ENCODE results near the gene KLHDC4.
"Not testable (repeated sequence)": the region's sequence is repeated elsewhere in the genome, so short reads cannot be mapped to it uniquely, and the experiment has no call there.

The KLHDC4 gene

DNA sequence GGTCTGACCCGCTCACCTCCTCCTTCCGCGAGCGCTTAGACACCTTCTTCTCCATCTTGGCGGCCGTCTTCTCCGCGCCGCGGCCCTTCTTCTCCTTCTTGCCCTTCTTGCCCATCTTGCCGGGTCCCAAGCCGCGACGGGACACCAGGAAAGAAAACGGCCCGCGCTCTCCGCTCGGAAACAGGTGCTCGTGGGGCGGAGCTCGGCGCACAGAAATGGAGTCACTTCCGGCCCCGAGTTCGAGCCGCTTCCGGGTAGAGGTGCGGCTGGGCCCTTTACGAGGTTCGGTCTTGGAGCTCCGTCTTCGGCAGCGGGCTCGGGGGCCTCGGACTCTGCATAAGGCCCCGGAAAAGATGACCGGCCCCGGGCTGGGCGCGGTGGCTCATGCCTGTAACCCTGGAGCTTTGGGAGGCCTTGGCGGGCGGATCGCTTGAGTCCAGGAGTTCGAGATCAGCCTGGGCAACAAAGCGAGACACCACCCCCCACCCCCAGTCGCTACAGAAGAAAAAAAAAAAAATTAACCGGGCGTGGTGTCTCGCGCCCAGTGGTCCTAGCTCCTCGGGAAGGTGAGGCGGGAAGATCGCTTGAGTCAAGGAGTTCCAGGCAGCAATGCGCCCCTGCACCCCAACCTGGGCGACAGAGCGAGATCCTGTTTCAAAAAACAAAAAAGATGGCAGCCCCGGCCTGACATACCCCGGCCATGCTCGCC, at the start of gene KLHDC4:
Gene KLHDC4 (minus strand): TSS at position 211 of the 709 bp plus-strand sequence. CDS start 96 bp downstream, at position 115.
- TF ChIP-seq, protein P1, sequence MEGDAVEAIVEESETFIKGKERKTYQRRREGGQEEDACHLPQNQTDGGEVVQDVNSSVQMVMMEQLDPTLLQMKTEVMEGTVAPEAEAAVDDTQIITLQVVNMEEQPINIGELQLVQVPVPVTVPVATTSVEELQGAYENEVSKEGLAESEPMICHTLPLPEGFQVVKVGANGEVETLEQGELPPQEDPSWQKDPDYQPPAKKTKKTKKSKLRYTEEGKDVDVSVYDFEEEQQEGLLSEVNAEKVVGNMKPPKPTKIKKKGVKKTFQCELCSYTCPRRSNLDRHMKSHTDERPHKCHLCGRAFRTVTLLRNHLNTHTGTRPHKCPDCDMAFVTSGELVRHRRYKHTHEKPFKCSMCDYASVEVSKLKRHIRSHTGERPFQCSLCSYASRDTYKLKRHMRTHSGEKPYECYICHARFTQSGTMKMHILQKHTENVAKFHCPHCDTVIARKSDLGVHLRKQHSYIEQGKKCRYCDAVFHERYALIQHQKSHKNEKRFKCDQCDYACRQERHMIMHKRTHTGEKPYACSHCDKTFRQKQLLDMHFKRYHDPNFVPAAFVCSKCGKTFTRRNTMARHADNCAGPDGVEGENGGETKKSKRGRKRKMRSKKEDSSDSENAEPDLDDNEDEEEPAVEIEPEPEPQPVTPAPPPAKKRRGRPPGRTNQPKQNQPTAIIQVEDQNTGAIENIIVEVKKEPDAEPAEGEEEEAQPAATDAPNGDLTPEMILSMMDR (conservative IDR thresholded peaks at IDR 0.05; ENCODE audit: low read depth, low read length): no peak
- H3K36me3 ChIP-seq (ENCODE audit: insufficient read depth): peaks cover 5% of the 10 kb centered on the region; the same call in 1 of the 2 replicates
- no peak within 1 kb of the TSS for H3K4me3 ChIP-seq (IDR thresholded peaks at IDR 0.05; ENCODE audit: insufficient read depth, low read depth, low read length)
- H4K20me1 ChIP-seq (ENCODE audit: insufficient read depth): no peaks in the 10 kb centered on the region
- peaks cover 46% of the 10 kb centered on the region for H3K4me1 ChIP-seq (ENCODE audit: low read depth, poor library complexity, severe bottlenecking)
- peak within 1 kb of the TSS; percentile 66 for H3K27ac ChIP-seq
- peak within 1 kb of the TSS; percentile 90 for H2AFZ ChIP-seq (ENCODE audit: low read depth)
- peak within 1 kb of the TSS; percentile 95 for H3K4me2 ChIP-seq
- H3K9ac ChIP-seq: peak within 1 kb of the TSS; percentile 80
- H3K27me3 ChIP-seq (ENCODE audit: insufficient read depth, low read depth): no peaks in the 10 kb centered on the region
- H3K79me2 ChIP-seq (ENCODE audit: insufficient read depth, low read depth): peaks cover 40% of the 10 kb centered on the region

DNA sequence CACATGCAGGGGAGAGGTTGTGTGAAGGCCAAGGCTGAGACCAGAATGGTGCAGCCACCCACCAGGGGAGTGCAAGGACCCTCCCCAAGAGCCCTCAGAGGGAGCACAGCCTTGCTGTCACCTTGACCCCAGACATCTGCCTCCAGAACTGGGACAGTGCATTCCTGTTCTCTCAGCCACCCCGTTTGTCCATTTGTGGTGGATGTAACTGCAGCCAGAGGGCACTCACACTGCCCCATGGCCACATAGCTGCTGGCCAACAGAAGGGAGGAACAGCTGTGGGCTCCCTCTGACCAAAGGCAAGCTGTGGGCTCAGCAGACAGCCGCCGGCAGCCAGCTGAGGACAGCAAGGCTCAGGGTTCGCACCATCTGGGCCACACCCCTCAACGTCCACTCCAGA, 49.8 kb upstream of the KLHDC4 start:
- H3K4me1 ChIP-seq (ENCODE audit: low read depth, poor library complexity, severe bottlenecking): no peaks in the 10 kb centered on the region
- H3K27me3 ChIP-seq (ENCODE audit: insufficient read depth, low read depth): peaks cover 45% of the 10 kb centered on the region; the same call in 1 of the 2 replicates
- H3K9ac ChIP-seq: no peak overlapping the region
- H4K20me1 ChIP-seq (ENCODE audit: insufficient read depth): no peaks in the 10 kb centered on the region
- no peak overlapping the region for H3K4me3 ChIP-seq (IDR thresholded peaks at IDR 0.05; ENCODE audit: insufficient read depth, low read depth, low read length)
- TF ChIP-seq, protein P1 (conservative IDR thresholded peaks at IDR 0.05; ENCODE audit: low read depth, low read length): no peak
- H3K27ac ChIP-seq: no peak overlapping the region
- H3K4me2 ChIP-seq: no peak overlapping the region
- H3K79me2 ChIP-seq (ENCODE audit: insufficient read depth, low read depth): no peaks in the 10 kb centered on the region
- no peaks in the 10 kb centered on the region for H3K36me3 ChIP-seq (ENCODE audit: insufficient read depth)
- no peak overlapping the region for H2AFZ ChIP-seq (ENCODE audit: low read depth)

DNA sequence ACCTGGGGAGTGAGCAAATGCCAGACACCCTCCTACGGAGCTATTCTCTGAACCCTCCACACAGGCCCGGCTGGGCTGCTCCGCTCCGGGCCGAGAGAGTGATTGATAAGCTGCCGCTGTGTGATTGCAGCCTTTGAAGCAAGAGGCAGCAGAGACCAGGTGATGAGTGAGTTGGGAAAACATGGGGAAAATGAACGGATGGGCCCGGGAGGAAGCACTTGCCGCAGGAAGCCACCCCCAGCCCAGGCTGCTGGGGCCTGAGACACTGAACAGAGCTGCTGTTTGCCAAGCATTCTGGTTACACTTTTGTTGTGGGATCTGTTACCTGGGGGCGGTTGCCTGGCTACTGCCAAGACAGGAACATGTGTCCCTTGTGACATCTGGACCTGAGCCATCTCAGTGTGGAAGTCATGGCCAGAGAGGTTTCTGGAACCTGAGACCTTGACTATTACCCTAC, 46.4 kb upstream of the KLHDC4 start:
- H3K27me3 ChIP-seq (ENCODE audit: insufficient read depth, low read depth): peaks cover 23% of the 10 kb centered on the region; the same call in 1 of the 2 replicates
- H4K20me1 ChIP-seq (ENCODE audit: insufficient read depth): no peaks in the 10 kb centered on the region
- H3K9ac ChIP-seq: no peak overlapping the region
- TF ChIP-seq, protein P1 (conservative IDR thresholded peaks at IDR 0.05; ENCODE audit: low read depth, low read length): no peak
- H2AFZ ChIP-seq (ENCODE audit: low read depth): no peak overlapping the region
- no peak overlapping the region for H3K4me3 ChIP-seq (IDR thresholded peaks at IDR 0.05; ENCODE audit: insufficient read depth, low read depth, low read length)
- H3K79me2 ChIP-seq (ENCODE audit: insufficient read depth, low read depth): no peaks in the 10 kb centered on the region
- H3K36me3 ChIP-seq (ENCODE audit: insufficient read depth): no peaks in the 10 kb centered on the region
- no peaks in the 10 kb centered on the region for H3K4me1 ChIP-seq (ENCODE audit: low read depth, poor library complexity, severe bottlenecking)
- no peak overlapping the region for H3K27ac ChIP-seq
- H3K4me2 ChIP-seq: no peak overlapping the region

DNA sequence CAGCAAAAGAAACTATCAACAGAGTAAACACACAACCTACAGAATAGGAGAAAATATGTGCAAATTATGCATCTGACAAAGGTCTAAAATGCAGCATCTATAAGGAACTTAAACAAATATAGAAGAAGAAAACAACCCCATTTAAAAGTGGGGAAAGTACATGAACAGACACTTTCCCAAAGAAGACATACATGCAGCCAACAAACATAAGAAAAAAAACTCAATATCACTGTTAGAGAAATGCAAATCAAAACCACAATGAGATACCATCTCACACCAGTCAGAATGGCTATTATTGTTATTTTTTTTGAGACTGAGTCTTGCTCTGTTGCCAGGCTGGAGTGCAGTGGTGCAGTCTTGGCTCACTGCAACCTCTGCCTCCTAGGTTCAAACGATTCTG, 45.7 kb upstream of the KLHDC4 start:
- H3K27ac ChIP-seq; H2AFZ ChIP-seq (ENCODE audit: low read depth); H4K20me1 ChIP-seq (ENCODE audit: insufficient read depth); H3K4me1 ChIP-seq (ENCODE audit: low read depth, poor library complexity, severe bottlenecking); H3K4me2 ChIP-seq; H3K79me2 ChIP-seq (ENCODE audit: insufficient read depth, low read depth); H3K4me3 ChIP-seq (IDR thresholded peaks at IDR 0.05; ENCODE audit: insufficient read depth, low read depth, low read length); H3K9ac ChIP-seq; H3K36me3 ChIP-seq (ENCODE audit: insufficient read depth): not testable (repeated sequence)
- peaks cover 21% of the 10 kb centered on the region; the same call in 1 of the 2 replicates for H3K27me3 ChIP-seq (ENCODE audit: insufficient read depth, low read depth)

All from KMS-11 (cell line).